ENCODE measurements around the gene CDC14A.
A peak's percentile ranks its signal among the peaks of the same experiment; 100 is the strongest.

The CDC14A gene

DNA sequence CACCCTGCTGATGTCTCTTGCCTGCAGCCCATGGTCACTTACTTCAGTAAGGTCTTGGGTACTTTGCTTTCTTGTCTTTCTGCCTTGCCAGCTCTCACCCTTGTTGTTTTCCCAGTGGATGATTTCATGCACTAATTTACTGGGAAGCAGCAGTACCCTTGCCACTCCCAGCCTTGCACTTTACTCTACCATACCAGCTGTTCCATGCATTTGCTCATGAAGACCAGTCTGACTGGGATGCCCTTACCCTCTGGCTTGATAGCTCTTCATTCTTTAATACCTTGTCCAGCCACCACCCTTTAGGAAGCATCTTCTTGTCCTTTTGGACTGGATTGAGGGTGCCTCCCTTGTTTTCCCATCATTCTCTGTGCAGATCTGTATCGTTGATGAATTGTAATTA, 28.3 kb downstream of the CDC14A start:
- DNase-seq (ENCODE audit: insufficient read length, low spot score) (no peak), FAIRE-seq (no peak)
- no peak for TF ChIP-seq PAX5 (IDR thresholded peaks at IDR 0.05; ENCODE audit: insufficient read depth, low read length, severe bottlenecking)
- TF ChIP-seq POLR2AphosphoS5 (IDR thresholded peaks at IDR 0.05; ENCODE audit: low read depth, low read length): no peak
- no peak for TF ChIP-seq SPI1 (IDR thresholded peaks at IDR 0.05; ENCODE audit: low read depth, low read length)
- no peak for TF ChIP-seq POU2F2 (IDR thresholded peaks at IDR 0.05; ENCODE audit: low read depth, low read length)
- no peak for TF ChIP-seq TAF1 (IDR thresholded peaks at IDR 0.05; ENCODE audit: low read depth, low read length)
- TF ChIP-seq POLR2A (IDR thresholded peaks at IDR 0.05; ENCODE audit: low read depth, low read length): no peak

DNA sequence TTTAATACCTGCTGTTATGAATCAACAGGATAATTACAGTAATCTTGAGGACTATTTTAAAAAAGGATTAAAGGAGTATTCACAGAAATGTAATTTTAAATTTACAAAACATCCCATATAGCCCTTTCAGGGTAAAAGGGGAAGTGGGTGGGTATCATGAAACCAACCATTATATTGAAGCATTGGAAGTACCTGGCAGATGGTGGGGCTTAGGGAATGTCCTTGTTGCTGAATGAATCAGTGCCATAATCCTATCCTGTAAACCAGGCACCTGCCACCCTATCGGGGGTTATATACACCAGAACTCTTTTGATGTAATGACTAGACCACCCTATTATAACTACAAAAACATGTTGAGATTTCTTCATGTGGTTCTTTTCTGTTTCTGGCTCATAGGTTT, 30.4 kb downstream of the CDC14A start:
- no peak for TF ChIP-seq TAF1 (IDR thresholded peaks at IDR 0.05; ENCODE audit: low read depth, low read length)
- TF ChIP-seq SPI1 (IDR thresholded peaks at IDR 0.05; ENCODE audit: low read depth, low read length): peak; percentile 90
- TF ChIP-seq POLR2AphosphoS5 (IDR thresholded peaks at IDR 0.05; ENCODE audit: low read depth, low read length): no peak
- FAIRE-seq (peak; percentile 47), DNase-seq (ENCODE audit: insufficient read length, low spot score) (no peak)

DNA sequence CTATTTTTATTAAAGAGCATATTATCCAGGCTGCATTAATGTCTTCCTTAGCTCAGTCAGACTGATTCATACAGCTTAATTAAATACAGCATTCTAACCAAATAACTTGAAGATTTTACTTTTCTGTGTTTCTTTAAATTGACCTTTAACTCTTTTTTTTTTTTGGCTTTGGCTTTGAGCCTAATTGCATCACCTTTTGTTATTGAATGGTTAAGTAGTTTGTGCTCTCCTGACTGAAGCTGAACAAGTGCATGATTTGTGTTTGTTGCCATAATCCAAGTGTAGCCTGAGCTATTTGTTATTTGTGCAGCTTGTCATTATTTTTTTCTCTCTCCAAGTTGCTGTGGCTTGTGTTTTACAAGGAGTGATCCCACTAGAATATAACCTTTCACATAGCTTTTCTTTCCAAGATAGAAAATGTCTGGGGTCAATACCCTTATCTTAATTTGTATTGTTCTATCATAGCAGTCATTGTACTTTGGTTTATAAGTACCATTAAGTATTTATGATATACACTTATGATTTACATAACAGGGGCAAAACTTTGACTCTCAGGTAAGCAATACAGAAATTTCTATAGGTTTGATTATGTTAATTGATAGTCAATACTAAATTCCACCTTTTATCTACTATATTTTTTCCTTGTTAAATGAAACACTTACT, 31.6 kb downstream of the CDC14A start:
- TF ChIP-seq POLR2AphosphoS5 (IDR thresholded peaks at IDR 0.05; ENCODE audit: low read depth, low read length) (no peak), TAF1 (IDR thresholded peaks at IDR 0.05; ENCODE audit: low read depth, low read length) (no peak), PAX5 (IDR thresholded peaks at IDR 0.05; ENCODE audit: insufficient read depth, low read length, severe bottlenecking) (no peak), POU2F2 (IDR thresholded peaks at IDR 0.05; ENCODE audit: low read depth, low read length) (no peak), POLR2A (IDR thresholded peaks at IDR 0.05; ENCODE audit: low read depth, low read length) (no peak), SPI1 (IDR thresholded peaks at IDR 0.05; ENCODE audit: low read depth, low read length) (no peak)
- DNase-seq (ENCODE audit: insufficient read length, low spot score) (no peak), FAIRE-seq (no peak)

- TF ChIP-seq PAX5 (IDR thresholded peaks at IDR 0.05; ENCODE audit: insufficient read depth, low read length, severe bottlenecking) (peak; percentile 15), TAF1 (IDR thresholded peaks at IDR 0.05; ENCODE audit: low read depth, low read length) (no peak), POLR2A (IDR thresholded peaks at IDR 0.05; ENCODE audit: low read depth, low read length) (no peak)
- no peak for DNase-seq (ENCODE audit: insufficient read length, low spot score)
- peak; percentile 64 for FAIRE-seq
These were observed 34.9 kb downstream of the CDC14A start for GRCh38 chr1:100387209-100387608.

GRCh38 chr1:100387657-100388350, 35.5 kb downstream of the CDC14A start:
- DNase-seq (ENCODE audit: insufficient read length, low spot score) (no peak), FAIRE-seq (no peak)
- TF ChIP-seq POLR2A (IDR thresholded peaks at IDR 0.05; ENCODE audit: low read depth, low read length) (no peak), SPI1 (IDR thresholded peaks at IDR 0.05; ENCODE audit: low read depth, low read length) (no peak), TAF1 (IDR thresholded peaks at IDR 0.05; ENCODE audit: low read depth, low read length) (no peak), POU2F2 (IDR thresholded peaks at IDR 0.05; ENCODE audit: low read depth, low read length) (no peak)

GRCh38 chr1:100390531-100390930, 38.2 kb downstream of the CDC14A start:
- TF ChIP-seq TAF1 (IDR thresholded peaks at IDR 0.05; ENCODE audit: low read depth, low read length) (no peak), POLR2AphosphoS5 (IDR thresholded peaks at IDR 0.05; ENCODE audit: low read depth, low read length) (no peak), SPI1 (IDR thresholded peaks at IDR 0.05; ENCODE audit: low read depth, low read length) (no peak), POU2F2 (IDR thresholded peaks at IDR 0.05; ENCODE audit: low read depth, low read length) (no peak), POLR2A (IDR thresholded peaks at IDR 0.05; ENCODE audit: low read depth, low read length) (no peak), PAX5 (IDR thresholded peaks at IDR 0.05; ENCODE audit: insufficient read depth, low read length, severe bottlenecking) (no peak)
- peak; percentile 5 for FAIRE-seq
- no peak for DNase-seq (ENCODE audit: insufficient read length, low spot score)

- TF ChIP-seq POLR2AphosphoS5 (IDR thresholded peaks at IDR 0.05; ENCODE audit: low read depth, low read length) (no peak), POU2F2 (IDR thresholded peaks at IDR 0.05; ENCODE audit: low read depth, low read length) (no peak), PAX5 (IDR thresholded peaks at IDR 0.05; ENCODE audit: insufficient read depth, low read length, severe bottlenecking) (no peak), SPI1 (IDR thresholded peaks at IDR 0.05; ENCODE audit: low read depth, low read length) (no peak), TAF1 (IDR thresholded peaks at IDR 0.05; ENCODE audit: low read depth, low read length) (no peak), POLR2A (IDR thresholded peaks at IDR 0.05; ENCODE audit: low read depth, low read length) (no peak)
- no peak for FAIRE-seq
- no peak for DNase-seq (ENCODE audit: insufficient read length, low spot score)
These were observed 39.4 kb downstream of the CDC14A start for GRCh38 chr1:100391675-100392074.

DNA sequence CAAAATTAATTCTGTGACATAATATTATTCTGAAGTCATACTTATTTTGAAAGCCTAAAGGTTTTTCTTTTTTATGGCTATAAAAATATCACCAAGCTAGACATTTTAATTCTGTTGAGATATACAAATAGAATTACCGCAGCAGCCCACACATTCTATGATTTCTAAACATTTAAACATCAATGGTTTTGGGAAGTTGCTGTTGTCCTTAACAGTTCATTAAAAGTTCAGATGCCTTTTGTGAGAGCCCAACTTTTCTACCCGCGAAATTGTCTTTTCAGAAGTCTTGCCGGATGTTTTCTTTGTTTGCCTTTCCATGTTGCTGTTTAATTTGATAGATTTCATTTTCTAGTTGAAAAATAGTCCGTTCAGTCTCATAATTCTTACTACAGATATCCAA, 40.5 kb downstream of the CDC14A start:
- FAIRE-seq (no peak), DNase-seq (ENCODE audit: insufficient read length, low spot score) (no peak)
- TF ChIP-seq PAX5 (IDR thresholded peaks at IDR 0.05; ENCODE audit: insufficient read depth, low read length, severe bottlenecking) (no peak), POLR2AphosphoS5 (IDR thresholded peaks at IDR 0.05; ENCODE audit: low read depth, low read length) (no peak)

DNA sequence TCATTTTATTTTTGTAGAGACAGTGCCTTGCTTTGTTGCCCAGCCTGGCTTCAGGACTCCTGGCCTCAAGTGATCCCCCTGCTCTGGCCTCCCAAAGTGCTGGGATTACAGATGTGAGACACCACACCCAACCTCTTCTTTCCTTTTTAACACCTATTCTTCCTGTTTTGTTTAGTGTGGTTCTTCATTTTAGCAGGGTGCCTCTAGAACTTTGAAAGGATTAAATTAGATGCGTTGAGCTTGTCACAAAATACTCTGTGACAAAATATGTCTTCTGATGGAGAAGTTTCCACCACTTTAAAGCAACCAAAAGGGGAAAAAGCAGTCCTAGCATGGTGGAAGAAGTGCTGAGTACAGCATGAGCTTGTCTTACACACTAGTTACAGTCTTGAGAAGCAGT, 42.0 kb downstream of the CDC14A start:
- DNase-seq (ENCODE audit: insufficient read length, low spot score) (no peak), FAIRE-seq (no peak)
- TF ChIP-seq SPI1 (IDR thresholded peaks at IDR 0.05; ENCODE audit: low read depth, low read length) (no peak), POLR2AphosphoS5 (IDR thresholded peaks at IDR 0.05; ENCODE audit: low read depth, low read length) (no peak), POLR2A (IDR thresholded peaks at IDR 0.05; ENCODE audit: low read depth, low read length) (no peak)

DNA sequence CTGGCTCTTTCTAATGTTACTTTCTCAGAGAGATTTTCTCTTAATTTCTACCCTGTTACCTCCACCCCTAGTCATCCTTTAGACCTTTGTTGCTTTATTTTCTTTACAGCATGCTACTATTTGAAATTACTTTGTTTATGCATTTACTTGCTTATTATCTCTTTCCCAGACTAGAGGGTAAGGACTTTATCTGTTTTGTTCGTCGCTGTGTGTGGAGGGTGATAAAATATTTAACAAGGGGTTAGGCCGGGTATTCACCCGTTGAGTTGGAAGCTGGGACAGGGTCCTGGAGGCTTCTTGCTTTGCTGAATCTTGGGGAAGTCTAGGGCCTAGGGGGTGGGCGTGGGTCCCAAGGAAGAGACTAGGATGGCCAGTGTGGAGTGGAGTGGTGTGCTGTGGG, 43.6 kb downstream of the CDC14A start:
- FAIRE-seq (no peak), DNase-seq (ENCODE audit: insufficient read length, low spot score) (no peak)
- TF ChIP-seq TAF1 (IDR thresholded peaks at IDR 0.05; ENCODE audit: low read depth, low read length) (no peak), POLR2A (IDR thresholded peaks at IDR 0.05; ENCODE audit: low read depth, low read length) (no peak), POU2F2 (IDR thresholded peaks at IDR 0.05; ENCODE audit: low read depth, low read length) (no peak), SPI1 (IDR thresholded peaks at IDR 0.05; ENCODE audit: low read depth, low read length) (no peak), PAX5 (IDR thresholded peaks at IDR 0.05; ENCODE audit: insufficient read depth, low read length, severe bottlenecking) (no peak), POLR2AphosphoS5 (IDR thresholded peaks at IDR 0.05; ENCODE audit: low read depth, low read length) (no peak)

Data from GM12891 (cell line).